ENCODE results near the gene TDRD15. TPM values are rescaled to one million over a fixed set of nuclear protein-coding genes. Genes with fewer than 3 reads are reported as not detected.
A peak's percentile ranks its signal among the peaks of the same experiment; 100 is the strongest.
"Not testable (repeated sequence)": the region's sequence is repeated elsewhere in the genome, so short reads cannot be mapped to it uniquely, and the experiment has no call there.

Gene TDRD15
- total and polyA plus RNA-seq, 9 of the 15 experiments (the other 6 are each of a cell fraction or from before 2014, with no cell fraction given), result 0.01 to 0.22 (median 0.06) TPM; not detected in 1

GRCh38 chr2:21151234-21151633, 27.5 kb downstream of the TDRD15 start:
- FAIRE-seq; POLR2A ChIA-PET; H3K27ac ChIP-seq (ENCODE audit: extremely low read depth, low read depth, low read length); CTCF ChIA-PET (ENCODE audit: low intra/inter-chr PET ratio); H4K20me1 ChIP-seq (replicated peaks; ENCODE audit: control insufficient read depth, insufficient read depth, low read length); H3K9ac ChIP-seq (ENCODE audit: insufficient read depth in 1 of 2, low read depth in 2 of 2, low read length in 2 of 2); H2AFZ ChIP-seq (ENCODE audit: low read depth, low read length); H3K36me3 ChIP-seq (ENCODE audit: control insufficient read depth, insufficient read depth, low read length); H3K4me2 ChIP-seq (ENCODE audit: insufficient read depth, low read length); ATAC-seq; DNase-seq (ENCODE audit: extremely low read depth in 1 of 4, low spot score in 3 of 4); in situ Hi-C loops (cut with MboI); H3K79me2 ChIP-seq (ENCODE audit: control insufficient read depth, insufficient read depth, low read length); intact Hi-C loops (cut with micrococcal nuclease); H3K27me3 ChIP-seq (ENCODE audit: control insufficient read depth in 2 of 2, insufficient read depth in 2 of 2, low read length in 2 of 2); H3K4me3 ChIP-seq; H3K4me1 ChIP-seq (replicated peaks in 1 of 2; ENCODE audit: control insufficient read depth in 2 of 2, insufficient read depth in 2 of 2, low read length in 2 of 2); H3K9me3 ChIP-seq (replicated peaks; ENCODE audit: control insufficient read depth, insufficient read depth, low read depth, low read length); H3K9me1 ChIP-seq (ENCODE audit: control insufficient read depth, insufficient read depth, low read length); BruUV-seq (replicated peaks): not testable (repeated sequence)
- TF ChIP-seq ZNF146 (CRISPR knock-in tag; IDR thresholded peaks at IDR 0.05; ENCODE audit: unreplicated experiment), result peak; percentile 50
- WGBS (ENCODE audit: insufficient coverage, low coverage, missing lambda C conversion rate), result 0% methylated on average over 2 of the region's 2 CpGs

- H3K36me3 ChIP-seq (ENCODE audit: control insufficient read depth, insufficient read depth, low read length), result no peaks in the 10 kb centered on the region
- TF ChIP-seq SETDB1 (IDR thresholded peaks at IDR 0.05; ENCODE audit: low read length) (no peak), HDGF (IDR thresholded peaks at IDR 0.05) (no peak), PCBP1 (IDR thresholded peaks at IDR 0.05; ENCODE audit: low read depth, low read length, poor library complexity, severe bottlenecking) (no peak), RBM25 (IDR thresholded peaks at IDR 0.05; ENCODE audit: low read depth, low read length, severe bottlenecking) (no peak), HES1 (IDR thresholded peaks at IDR 0.05; ENCODE audit: low read depth) (no peak), POLR2H (tag; IDR thresholded peaks at IDR 0.05; ENCODE audit: low read depth) (no peak), ZNF277 (CRISPR knock-in tag; IDR thresholded peaks at IDR 0.05; ENCODE audit: borderline replicate concordance) (no peak), NEUROD1 (IDR thresholded peaks at IDR 0.05; ENCODE audit: borderline replicate concordance, low read depth, low read length, partially characterized antibody) (no peak), ZBTB5 (IDR thresholded peaks at IDR 0.05) (no peak), GATA2 (CRISPR knock-in tag; IDR thresholded peaks at IDR 0.05) (no peak)
- no peak for ATAC-seq
- H3K9ac ChIP-seq (ENCODE audit: insufficient read depth in 1 of 2, low read depth in 2 of 2, low read length in 2 of 2), result no peak overlapping the region
- H3K27ac ChIP-seq (ENCODE audit: extremely low read depth, low read depth, low read length), result no peak overlapping the region
- H2AFZ ChIP-seq (ENCODE audit: low read depth, low read length), result no peak overlapping the region
- intact Hi-C loops (cut with micrococcal nuclease) (no loop called here), in situ Hi-C loops (cut with MboI) (no loop called here)
- WGBS (ENCODE audit: insufficient coverage, low coverage, missing lambda C conversion rate), result 0% methylated on average over 3 of the region's 3 CpGs
- no peak overlapping the region for H3K4me2 ChIP-seq (ENCODE audit: insufficient read depth, low read length)
- H3K9me1 ChIP-seq (ENCODE audit: control insufficient read depth, insufficient read depth, low read length), result no peaks in the 10 kb centered on the region
- FAIRE-seq, result no peak
- DNase-seq (ENCODE audit: extremely low read depth in 1 of 4, low spot score in 3 of 4), result no peak
- BruUV-seq (replicated peaks), result no TSS peak
- H3K4me3 ChIP-seq, result no peak overlapping the region
- no peaks in the 10 kb centered on the region for H3K79me2 ChIP-seq (ENCODE audit: control insufficient read depth, insufficient read depth, low read length)
- ChIA-PET POLR2A (no interaction called here), CTCF (ENCODE audit: low intra/inter-chr PET ratio) (no interaction called here)
- no peaks in the 10 kb centered on the region for H3K27me3 ChIP-seq (ENCODE audit: control insufficient read depth in 2 of 2, insufficient read depth in 2 of 2, low read length in 2 of 2)
- no peaks in the 10 kb centered on the region for H3K9me3 ChIP-seq (replicated peaks; ENCODE audit: control insufficient read depth, insufficient read depth, low read depth, low read length)
- H3K4me1 ChIP-seq (replicated peaks in 1 of 2; ENCODE audit: control insufficient read depth in 2 of 2, insufficient read depth in 2 of 2, low read length in 2 of 2), result no peaks in the 10 kb centered on the region
- no peaks in the 10 kb centered on the region for H4K20me1 ChIP-seq (replicated peaks; ENCODE audit: control insufficient read depth, insufficient read depth, low read length)
Observed at GRCh38 chr2:21155365-21156136, 31.8 kb downstream of the TDRD15 start.

All from K562 (cell line).